CD8-positive, alpha-beta memory T cell (primary cell): ENCODE data around the gene PON2. TPM values are rescaled to one million over a fixed set of nuclear protein-coding genes. Genes with fewer than 3 reads are reported as not detected.
"Not testable (repeated sequence)": the region's sequence is repeated elsewhere in the genome, so short reads cannot be mapped to it uniquely, and the experiment has no call there.

Experiments
- CTCF ChIA-PET: fragments of 350-600 bp; sonication (Branson Sonifier 250); formaldehyde crosslinking; loops from one replicate; lab custom pipeline; 2021; ENCODE audit warnings: antibody characterized with exemption; lab: Charles Lee
- POLR2A ChIA-PET: fragments of 350-600 bp; sonication (Branson Sonifier 250); formaldehyde crosslinking; loops from one replicate; lab custom pipeline; 2021; ENCODE audit warnings: antibody characterized with exemption; lab: Charles Lee
- DNase-seq, 5 donors: peaks; one replicate each; pipeline versions ENCODE4 v3.0.0 to v3.0.0-alpha.2; 2020 to 2022; ENCODE audit warnings: mixed read lengths in 1 of 5
- H3K27ac ChIP-seq: one replicate; pipeline ENCODE4 v1.7.0; 2013; ENCODE audit warnings: low read depth, mild to moderate bottlenecking, low read length, moderate library complexity
- H3K27me3 ChIP-seq: 2 replicates; pipeline ENCODE4 v1.7.0; 2013; ENCODE audit warnings: low read length, mild to moderate bottlenecking; ENCODE audit not compliant: insufficient read depth, poor library complexity, severe bottlenecking
- H3K36me3 ChIP-seq: 2 replicates; pipeline ENCODE4 v1.7.0; 2013; ENCODE audit warnings: mild to moderate bottlenecking, low read length, moderate library complexity; ENCODE audit not compliant: insufficient read depth
- H3K4me1 ChIP-seq: 2 replicates; pipeline ENCODE4 v1.7.0; 2013; ENCODE audit warnings: mild to moderate bottlenecking, low read length, moderate library complexity; ENCODE audit not compliant: insufficient read depth
- H3K4me3 ChIP-seq: 2 replicates; pipeline ENCODE4 v1.7.0; 2013; ENCODE audit warnings: mild to moderate bottlenecking, low read length
- H3K9me3 ChIP-seq: 2 replicates; pipeline ENCODE4 v1.7.0; 2013; ENCODE audit warnings: mild to moderate bottlenecking, low read length
- H3K27ac Mint-ChIP-seq, 8 donors: one replicate each; pipeline ENCODE4 v1.8.0; 2020 to 2021; ENCODE audit warnings: mixed read lengths in 8 of 8, mild to moderate bottlenecking in 6 of 8, inconsistent platforms in 3 of 8, moderate library complexity in 3 of 8
- H3K27me3 Mint-ChIP-seq, 2 donors: one replicate each; pipeline ENCODE4 v1.8.0; 2020 to 2021; ENCODE audit warnings: mixed read lengths in 2 of 2, mild to moderate bottlenecking in 1 of 2, moderate library complexity in 1 of 2
- H3K36me3 Mint-ChIP-seq, 3 donors: one replicate each; pipeline ENCODE4 v1.8.0; 2020 to 2021; ENCODE audit warnings: mixed read lengths in 3 of 3, inconsistent platforms in 1 of 3, mild to moderate bottlenecking in 1 of 3
- H3K4me1 Mint-ChIP-seq, 3 donors: one replicate each; pipeline ENCODE4 v1.8.0; 2020 to 2021; ENCODE audit warnings: mixed read lengths in 3 of 3, inconsistent platforms in 1 of 3, mild to moderate bottlenecking in 1 of 3
- H3K4me3 Mint-ChIP-seq, 7 donors: one replicate each; pipeline ENCODE4 v1.8.0; 2020 to 2021; ENCODE audit warnings: mixed read lengths in 7 of 7, mild to moderate bottlenecking in 6 of 7, moderate library complexity in 4 of 7, inconsistent platforms in 2 of 7
- H3K9me3 Mint-ChIP-seq, 5 donors: one replicate each; pipeline ENCODE4 v1.8.0; 2020 to 2022; ENCODE audit warnings: mixed read lengths in 5 of 5, mild to moderate bottlenecking in 3 of 5, moderate library complexity in 2 of 5, inconsistent platforms in 1 of 5
- polyA plus RNA-seq: library from polyadenylated mRNA; unstranded; fragments of 300-500 nt; fragmentation: Illumina TruSeq; gene quantifications from one replicate; pipeline ENCODE4 v1.2.3, GENCODE V29; 2021
- total RNA-seq, 2 experiments: library from RNA; stranded (reverse); gene quantifications; one replicate each; pipeline ENCODE4 v1.2.3, GENCODE V29; 2021

Gene PON2
- total and polyA plus RNA-seq, 3 experiments from 2014 or later = 6.0 to 7.0 (median 6.5) TPM

DNA sequence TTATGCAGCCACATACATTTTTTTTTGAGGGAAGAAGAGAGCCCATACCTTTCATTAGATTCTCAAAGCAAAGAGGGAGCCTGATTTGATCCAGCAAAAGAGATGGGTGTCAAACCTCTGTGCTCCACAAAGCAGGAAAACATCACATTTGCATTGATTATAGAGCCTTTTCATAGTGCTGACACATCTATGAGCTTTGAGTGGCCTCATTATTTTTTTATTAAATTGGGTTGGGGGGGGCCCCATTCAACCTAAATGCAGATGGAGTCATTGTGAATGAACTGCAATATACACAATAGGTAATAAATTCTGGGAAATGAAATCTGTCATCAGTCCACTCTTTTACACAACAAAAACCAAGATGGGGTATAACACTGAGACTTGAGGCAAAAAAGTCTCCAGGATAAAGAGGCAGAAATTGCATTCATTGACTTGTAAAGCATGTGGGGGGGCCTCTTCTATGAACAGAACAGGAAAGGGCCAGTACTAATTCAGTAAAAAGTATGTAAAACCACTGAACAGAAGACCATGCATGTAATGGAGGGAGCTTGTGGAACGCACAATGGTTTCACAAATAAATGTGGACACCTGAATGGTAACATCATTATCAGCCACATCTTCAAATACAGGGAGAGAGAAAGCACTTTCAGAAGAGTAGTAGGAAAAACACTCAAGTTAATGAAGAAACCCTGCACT, 33.2 kb upstream of the PON2 start:
- Histone ChIP-seq H3K36me3 (no peaks in the 10 kb centered on the region), H3K9me3 (no peaks in the 10 kb centered on the region), H3K27ac (no peak overlapping the region), H3K4me3 (no peak overlapping the region), H3K4me1 (peaks cover 6% of the 10 kb centered on the region), H3K27me3 (no peaks in the 10 kb centered on the region)
- peaks cover 2 to 10% of the 10 kb centered on the region in 2 donors for H3K27me3 Mint-ChIP-seq
- POLR2A ChIA-PET = no interaction called here
- H3K9me3 Mint-ChIP-seq = peaks cover 0 to 3% (median 0%) of the 10 kb centered on the region in 5 donors
- DNase-seq = no peak
- H3K36me3 Mint-ChIP-seq = peaks cover 0 to 3% (median 0%) of the 10 kb centered on the region in 3 donors
- H3K27ac Mint-ChIP-seq = no peak overlapping the region
- CTCF ChIA-PET = interaction anchor here (3.0 kb wide), 1 partner anchor 8 kb away, joined by 14 read pairs; no protein-coding TSS in a partner anchor
- no peak overlapping the region for H3K4me3 Mint-ChIP-seq
- peaks cover 8 to 12% (median 8%) of the 10 kb centered on the region in 3 donors for H3K4me1 Mint-ChIP-seq

DNA sequence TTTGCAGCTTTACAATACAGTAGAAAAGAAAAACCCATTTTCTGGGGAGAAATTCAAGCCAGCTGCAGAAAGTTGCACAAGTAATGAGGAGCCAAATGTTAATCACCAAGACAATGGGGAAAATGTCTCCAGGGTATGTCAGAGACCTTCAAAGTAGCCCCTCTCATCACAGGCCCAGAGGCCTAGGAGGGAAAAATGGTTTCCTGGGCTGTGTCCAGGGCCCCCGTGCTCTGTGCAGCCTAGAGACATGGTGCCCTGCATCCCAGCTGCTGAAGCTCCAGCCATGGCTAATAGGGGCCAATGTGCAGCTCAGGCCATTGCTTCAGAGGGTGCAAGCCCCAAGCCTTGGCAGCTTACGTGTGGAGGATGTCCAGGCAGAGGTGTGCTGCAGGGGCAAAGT, 25.8 kb upstream of the PON2 start:
- H3K4me1 Mint-ChIP-seq, H3K27me3 ChIP-seq, H3K4me3 Mint-ChIP-seq, DNase-seq, H3K36me3 ChIP-seq, CTCF ChIA-PET, H3K9me3 ChIP-seq, H3K27ac Mint-ChIP-seq, H3K4me1 ChIP-seq, POLR2A ChIA-PET, H3K9me3 Mint-ChIP-seq, H3K27ac ChIP-seq, H3K4me3 ChIP-seq: not testable (repeated sequence)
- Mint-ChIP-seq H3K27me3 (peaks cover 5 to 45% of the 10 kb centered on the region in 2 donors), H3K36me3 (peaks cover 0 to 13% (median 0%) of the 10 kb centered on the region in 3 donors)

- no peaks in the 10 kb centered on the region for H3K4me1 Mint-ChIP-seq
- H3K4me1 ChIP-seq = no peaks in the 10 kb centered on the region
- peaks cover 0 to 9% (median 5%) of the 10 kb centered on the region in 5 donors for H3K9me3 Mint-ChIP-seq
- POLR2A ChIA-PET = no interaction called here
- no peak overlapping the region for H3K4me3 Mint-ChIP-seq
- no peak for DNase-seq
- peaks cover 0 to 10% (median 0%) of the 10 kb centered on the region in 3 donors for H3K36me3 Mint-ChIP-seq
- H3K27ac Mint-ChIP-seq = no peak overlapping the region
- CTCF ChIA-PET = no interaction called here
- no peaks in the 10 kb centered on the region for H3K36me3 ChIP-seq
- peaks cover 5 to 45% of the 10 kb centered on the region in 2 donors for H3K27me3 Mint-ChIP-seq
- no peaks in the 10 kb centered on the region for H3K9me3 ChIP-seq
- H3K27ac ChIP-seq = no peak overlapping the region
- no peak overlapping the region for H3K4me3 ChIP-seq
- no peaks in the 10 kb centered on the region for H3K27me3 ChIP-seq
Measured at GRCh38 chr7:95457947-95458346, 23.1 kb upstream of the PON2 start.

DNA sequence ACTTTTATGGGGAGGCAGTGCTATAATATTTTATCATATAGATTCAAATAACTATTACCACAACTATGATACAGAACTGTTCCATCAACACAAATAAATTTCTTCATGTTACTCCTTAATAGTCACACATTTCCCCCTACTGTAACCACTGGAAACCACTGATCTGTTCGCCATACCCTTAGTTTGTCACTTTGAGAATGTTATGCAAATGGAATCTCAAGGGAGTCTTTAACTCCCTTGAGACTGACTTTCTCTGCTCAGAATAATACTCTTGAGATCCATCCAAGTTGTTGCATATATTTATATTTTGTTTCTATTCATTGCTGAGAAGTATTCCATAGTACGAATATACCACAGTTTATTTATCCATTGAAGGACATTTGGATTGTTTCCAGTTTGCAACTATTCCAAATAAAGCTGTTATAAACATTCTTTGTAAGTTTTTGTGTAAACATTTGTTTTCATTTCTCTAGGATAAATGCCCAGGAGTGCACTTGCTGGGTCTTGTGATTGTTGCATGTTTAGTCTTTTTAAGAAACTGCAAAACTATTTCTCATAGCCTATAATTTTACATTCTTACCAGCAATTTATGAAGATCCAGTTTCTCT, 19.7 kb upstream of the PON2 start:
- Histone ChIP-seq H3K4me3 (no peak overlapping the region), H3K27ac (no peak overlapping the region), H3K27me3 (no peaks in the 10 kb centered on the region), H3K36me3 (no peaks in the 10 kb centered on the region), H3K9me3 (no peaks in the 10 kb centered on the region), H3K4me1 (no peaks in the 10 kb centered on the region)
- Mint-ChIP-seq H3K27me3 (peaks cover 2 to 21% of the 10 kb centered on the region in 2 donors), H3K9me3 (peaks cover 0 to 7% (median 5%) of the 10 kb centered on the region in 5 donors), H3K4me3 (no peak overlapping the region), H3K36me3 (peaks cover 0 to 7% (median 0%) of the 10 kb centered on the region in 3 donors), H3K27ac (no peak overlapping the region), H3K4me1 (no peaks in the 10 kb centered on the region)
- ChIA-PET POLR2A (no interaction called here), CTCF (no interaction called here)
- no peak for DNase-seq

GRCh38 chr7:95446618-95447017, 11.8 kb upstream of the PON2 start:
- Mint-ChIP-seq H3K4me1 (no peaks in the 10 kb centered on the region), H3K4me3 (no peak overlapping the region), H3K36me3 (no peaks in the 10 kb centered on the region), H3K9me3 (no peaks in the 10 kb centered on the region), H3K27ac (no peak overlapping the region), H3K27me3 (peaks cover 0 to 9% of the 10 kb centered on the region in 2 donors)
- Histone ChIP-seq H3K9me3 (no peaks in the 10 kb centered on the region), H3K4me1 (no peaks in the 10 kb centered on the region), H3K36me3 (no peaks in the 10 kb centered on the region), H3K4me3 (no peak overlapping the region), H3K27me3 (no peaks in the 10 kb centered on the region), H3K27ac (no peak overlapping the region)
- ChIA-PET POLR2A (no interaction called here), CTCF (no interaction called here)
- no peak for DNase-seq

- no peaks in the 10 kb centered on the region for H3K27me3 ChIP-seq
- no peak overlapping the region for H3K4me3 ChIP-seq
- no peak for DNase-seq
- Mint-ChIP-seq H3K27me3 (peaks cover 0 to 9% of the 10 kb centered on the region in 2 donors), H3K4me1 (no peaks in the 10 kb centered on the region), H3K4me3 (no peak overlapping the region), H3K9me3 (no peaks in the 10 kb centered on the region), H3K27ac (no peak overlapping the region), H3K36me3 (no peaks in the 10 kb centered on the region)
- H3K9me3 ChIP-seq = no peaks in the 10 kb centered on the region
- ChIA-PET CTCF (interaction anchor here (1.3 kb wide), 1 partner anchor 11 kb away, joined by 3 read pairs; no protein-coding TSS in a partner anchor), POLR2A (no interaction called here)
- no peaks in the 10 kb centered on the region for H3K4me1 ChIP-seq
- no peak overlapping the region for H3K27ac ChIP-seq
- H3K36me3 ChIP-seq = no peaks in the 10 kb centered on the region
Measured at GRCh38 chr7:95444796-95445195, 10.0 kb upstream of the PON2 start.

GRCh38 chr7:95441042-95441823, 6.4 kb upstream of the PON2 start:
- Mint-ChIP-seq H3K36me3 (no peaks in the 10 kb centered on the region), H3K9me3 (no peaks in the 10 kb centered on the region), H3K4me3 (no peak overlapping the region), H3K27me3 (peaks cover 0 to 9% of the 10 kb centered on the region in 2 donors), H3K4me1 (peaks cover 0 to under 1% (median 0%) of the 10 kb centered on the region in 3 donors), H3K27ac (no peak overlapping the region)
- DNase-seq = no peak
- Histone ChIP-seq H3K4me1 (no peaks in the 10 kb centered on the region), H3K27me3 (no peaks in the 10 kb centered on the region), H3K36me3 (no peaks in the 10 kb centered on the region), H3K4me3 (no peak overlapping the region), H3K27ac (no peak overlapping the region), H3K9me3 (no peaks in the 10 kb centered on the region)
- CTCF ChIA-PET = interaction anchor here (1.2 kb wide), 1 partner anchor 36 kb away, joined by 3 read pairs; no protein-coding TSS in a partner anchor
- POLR2A ChIA-PET = no interaction called here
